A549 (cell line): Measurements from ENCODE around the gene QRSL1. TPM values are rescaled to one million over a fixed set of nuclear protein-coding genes. Genes with fewer than 3 reads are reported as not detected.

ENCODE experiments used
- ATAC-seq, 2 experiments: fragments of 200-7000 bp in 1 of 2; fragments of >200 bp in 1 of 2; cut with Nextera tagmentation in 1 of 2; cut with Tn5 transposase in 1 of 2; 3 replicates each; pipeline versions ENCODE4 v1.8.0 to v1.9.1; 2018 to 2020; ENCODE audit warnings: mild to moderate bottlenecking in 1 of 2, moderate library complexity in 1 of 2
- CTCF ChIA-PET: fragments of 300-600 bp; sonication (Branson Sonifier 250); formaldehyde crosslinking; extraction: SDS; loops from one replicate; lab custom pipeline; 2021; ENCODE audit warnings: antibody characterized with exemption, inconsistent platforms; lab: Yijun Ruan, JAX
- POLR2A ChIA-PET: fragments of 350-600 bp; formaldehyde crosslinking; extraction: SDS; loops from one replicate; lab custom pipeline; 2021; ENCODE audit warnings: antibody characterized with exemption, inconsistent platforms; lab: Yijun Ruan, JAX
- DNase-seq, 2 experiments: peaks; one replicate each; pipeline versions ENCODE4 v3.0.0 to v3.0.0-alpha.2; 2011 to 2016; ENCODE audit warnings: low read depth in 1 of 2, low spot score in 1 of 2
- FAIRE-seq: peaks from 2 replicates; lab custom pipeline; 2011; peaks lifted over from hg19 to GRCh38; lab: Jason Lieb, UNC
- H3K27ac ChIP-seq, 2 experiments: fragments of >200 bp; sonication (Bioruptor Twin); formaldehyde crosslinking; 3 replicates each; pipeline ENCODE4 v1.5.1; 2016 to 2017
- H3K4me1 ChIP-seq: fragments of >200 bp; sonication (Bioruptor Twin); formaldehyde crosslinking; 3 replicates; pipeline ENCODE4 v1.6.1; 2016
- H3K4me2 ChIP-seq: fragments of >200 bp; sonication (Bioruptor Twin); formaldehyde crosslinking; 3 replicates; pipeline ENCODE4 v1.6.1; 2016
- H3K4me3 ChIP-seq: fragments of >200 bp; sonication (Bioruptor Twin); formaldehyde crosslinking; 3 replicates; pipeline ENCODE4 v1.5.1; 2016
- H3K9me3 ChIP-seq: fragments of >200 bp; sonication (Bioruptor Twin); formaldehyde crosslinking; 3 replicates; pipeline ENCODE4 v1.6.1; 2016
- CHD4 ChIP-seq: fragments of 200-600 bp; sonication (generic); IDR thresholded peaks from 2 replicates; pipeline ENCODE4 v1.6.1; 2016; ENCODE audit warnings: antibody characterized with exemption, mild to moderate bottlenecking, borderline replicate concordance
- CTCF ChIP-seq: fragments of >200 bp; sonication (Bioruptor Twin); formaldehyde crosslinking; IDR thresholded peaks from 3 replicates; pipeline ENCODE4 v1.5.1; 2016
- EHF ChIP-seq: fragments of 250-450 bp; sonication (Bioruptor Pico); IDR thresholded peaks from 2 replicates; pipeline ENCODE4 v1.5.0; 2020; ENCODE audit warnings: mild to moderate bottlenecking
- ESRRA ChIP-seq: fragments of 150-350 bp; IDR thresholded peaks from 2 replicates; pipeline ENCODE4 v1.6.1; 2014; ENCODE audit warnings: mild to moderate bottlenecking, low read length, borderline replicate concordance
- FOXS1 ChIP-seq: fragments of 250-450 bp; sonication (Bioruptor Pico); IDR thresholded peaks from 2 replicates; pipeline ENCODE4 v1.5.0; 2020; ENCODE audit warnings: mild to moderate bottlenecking, moderate library complexity
- HDAC2 ChIP-seq: fragments of 200-600 bp; sonication (generic); IDR thresholded peaks from 2 replicates; pipeline ENCODE4 v1.6.1; 2016
- HEYL ChIP-seq: fragments of 250-450 bp; sonication (Bioruptor Pico); IDR thresholded peaks from 2 replicates; pipeline ENCODE4 v1.8.0; 2021; ENCODE audit warnings: mild to moderate bottlenecking, moderate library complexity
- HOXA7 ChIP-seq: fragments of 250-450 bp; sonication (Bioruptor Pico); IDR thresholded peaks from 2 replicates; pipeline ENCODE4 v1.5.0; 2020; ENCODE audit warnings: mild to moderate bottlenecking, moderate library complexity
- JUN ChIP-seq, 2 experiments: fragments of >200 bp; sonication (Bioruptor Twin); formaldehyde crosslinking; IDR thresholded peaks; 2 replicates in 1 of 2; 3 replicates in 1 of 2; pipeline ENCODE4 v1.6.1; 2016 to 2017
- JUNB ChIP-seq: fragments of >200 bp; sonication (Bioruptor Twin); formaldehyde crosslinking; IDR thresholded peaks from 2 replicates; pipeline ENCODE4 v1.6.1; 2016
- KDM5A ChIP-seq: fragments of 200-600 bp; sonication (generic); IDR thresholded peaks from 2 replicates; pipeline ENCODE4 v1.6.1; 2016; ENCODE audit warnings: antibody characterized with exemption, mild to moderate bottlenecking
- MAZ ChIP-seq: fragments of 150-350 bp; IDR thresholded peaks from 2 replicates; pipeline ENCODE4 v1.6.1; 2014; ENCODE audit warnings: antibody characterized with exemption, low read depth, low read length, borderline replicate concordance
- PHF8 ChIP-seq: fragments of 200-600 bp; sonication (generic); IDR thresholded peaks from 2 replicates; pipeline ENCODE4 v1.6.1; 2016; ENCODE audit warnings: low read depth, mild to moderate bottlenecking, antibody characterized with exemption, moderate library complexity, borderline replicate concordance
- POLR2AphosphoS2 ChIP-seq: conservative IDR thresholded peaks from 2 replicates; pipeline ENCODE4 v1.6.1; 2012; ENCODE audit warnings: low read length, improper control_type of control experiment, inconsistent platforms
- SMC3 ChIP-seq: fragments of >200 bp; sonication (Bioruptor Twin); formaldehyde crosslinking; IDR thresholded peaks from 3 replicates; pipeline ENCODE4 v1.6.1; 2018; ENCODE audit warnings: inconsistent platforms
- TFCP2L1 ChIP-seq: fragments of 250-450 bp; sonication (Bioruptor Pico); IDR thresholded peaks from 2 replicates; pipeline ENCODE4 v1.5.0; 2021; ENCODE audit warnings: mild to moderate bottlenecking
- TP53 ChIP-seq: fragments of 250-450 bp; sonication (Bioruptor Pico); IDR thresholded peaks from 2 replicates; pipeline ENCODE4 v1.5.0; 2021; ENCODE audit warnings: mild to moderate bottlenecking, moderate library complexity
- WGBS: methylation state at CpG from one replicate; pipeline ENCODE4 v1.1.6; 2017; ENCODE audit errors: missing lambda C conversion rate; 5-methylcytosine and 5-hydroxymethylcytosine counted together
- polyA plus RNA-seq, 4 experiments: library from polyadenylated mRNA; depleted of rRNA in 3 of 4; stranded (reverse); fragments of >200 nt; fragmentation: RNase III in 1 of 4; extraction: RNeasy Plus Mini Kit Qiagen cat#74134 plus additional on column Dnase treatment in 1 of 4; gene quantifications; 2 replicates in 3 of 4; 3 replicates in 1 of 4; pipeline ENCODE4 v1.2.3, GENCODE V29; 2011 to 2017
- small RNA-seq, 6 experiments: library from RNA; depleted of rRNA; stranded (forward); fragments of <200 nt; gene quantifications; one replicate each; pipeline ENCODE3, GENCODE V24; 2012

Gene QRSL1
- polyA plus RNA-seq, 2 of the 4 experiments (the other 2 are of a cell fraction) = 11.5 to 15.9 TPM

GRCh38 chr6:106716966-106717365, 87.6 kb downstream of the QRSL1 start:
- no peak for DNase-seq
- CTCF ChIA-PET = interaction anchor here (0.6 kb wide), 1 partner anchor 222 kb away, joined by 4 read pairs; no protein-coding TSS in a partner anchor
- no peak for ATAC-seq

More at GRCh38 chr6:106716966-106717365, 87.6 kb downstream of the QRSL1 start:
- TF ChIP-seq EHF (no peak), MAZ (no peak), CTCF (no peak), JUNB (no peak), HOXA7 (CRISPR knock-in tag) (no peak), JUN (IDR thresholded peaks at IDR 0.05) (no peak), TP53 (CRISPR knock-in tag) (no peak), HDAC2 (no peak), KDM5A (no peak), FOXS1 (CRISPR knock-in tag) (no peak), ESRRA (no peak), POLR2AphosphoS2 (no peak), HEYL (CRISPR knock-in tag) (no peak), TFCP2L1 (CRISPR knock-in tag) (no peak), CHD4 (no peak), PHF8 (no peak), SMC3 (no peak)
- Histone ChIP-seq H3K4me1 (peaks cover 9% of the 10 kb centered on the region), H3K4me2 (no peak overlapping the region), H3K27ac (no peak overlapping the region), H3K4me3 (no peak overlapping the region), H3K9me3 (no peaks in the 10 kb centered on the region)
- no peak for FAIRE-seq
- POLR2A ChIA-PET = no interaction called here
- 71% methylated on average over 2 of the region's 2 CpGs for WGBS

Small RNAs within 50 kb of the gene (small RNA-seq; reads per million reads assigned to genes)
- gene RNU6-527P = 0 reads per million in 6 experiments

Other genes starting within 250 kb of the QRSL1 start
- gene RTN4IP1, start 80 bp upstream of the QRSL1 start, polyA plus RNA-seq (2011; rRNA removed) = 13.5 and 15.1 TPM in 2 replicates
- 12.6 to 13.9 TPM (median 13.6 TPM) in 3 replicates for gene RTN4IP1, start 80 bp upstream of the QRSL1 start, polyA plus RNA-seq (2017; fragmentation: RNase III; extraction: RNeasy Plus Mini Kit Qiagen cat#74134 plus additional on column Dnase treatment)